ENCODE measurements around the gene GABRR1. TPM values are rescaled to one million over a fixed set of nuclear protein-coding genes. Genes with fewer than 3 reads are reported as not detected.
A peak's percentile ranks its signal among the peaks of the same experiment; 100 is the strongest.

The GABRR1 gene
- total and polyA plus RNA-seq, 2 experiments from 2014 or later, result 0.14 to 0.37 TPM

- no peaks in the 10 kb centered on the region for H3K36me3 ChIP-seq (ENCODE audit: insufficient read depth)
- no peak overlapping the region for H3K4me2 ChIP-seq
- Mint-ChIP-seq H3K9me3 (no peaks in the 10 kb centered on the region), H3K36me3 (ENCODE audit: low read depth) (no peaks in the 10 kb centered on the region), H3K4me1 (peaks cover 4% of the 10 kb centered on the region; the same call in 2 of the 3 replicates), H3K4me3 (no peak overlapping the region), H3K27ac (no peak overlapping the region), H3K27me3 (ENCODE audit: insufficient read depth, low read depth, poor library complexity) (peaks cover 2% of the 10 kb centered on the region)
- DNase-seq (ENCODE audit: low spot score) (peak; percentile 8), ATAC-seq (peak; percentile 56)
- no peaks in the 10 kb centered on the region for H3K27me3 ChIP-seq (ENCODE audit: insufficient read depth)
- H3K4me3 ChIP-seq, result no peak overlapping the region
- H2AFZ ChIP-seq, result no peak overlapping the region
- no peaks in the 10 kb centered on the region for H3F3A ChIP-seq (replicated peaks; ENCODE audit: low read depth)
- TF ChIP-seq CREB1 (CRISPR knock-in tag; IDR thresholded peaks at IDR 0.05; ENCODE audit: low read depth) (no peak), EZH2 (IDR thresholded peaks at IDR 0.05; ENCODE audit: low read depth, unreplicated experiment) (no peak)
- no peaks in the 10 kb centered on the region for H3K9me2 ChIP-seq (ENCODE audit: insufficient read depth)
- no peak overlapping the region for H3K27ac ChIP-seq (ENCODE audit: low read depth)
- H3K79me2 ChIP-seq (replicated peaks; ENCODE audit: insufficient read depth), result no peaks in the 10 kb centered on the region
- no peaks in the 10 kb centered on the region for H4K20me1 ChIP-seq (replicated peaks; ENCODE audit: insufficient read depth)
- H3K4me1 ChIP-seq (ENCODE audit: insufficient read depth), result no peaks in the 10 kb centered on the region
Measured at GRCh38 chr6:89184344-89184743, 32.8 kb downstream of the GABRR1 start.

DNA sequence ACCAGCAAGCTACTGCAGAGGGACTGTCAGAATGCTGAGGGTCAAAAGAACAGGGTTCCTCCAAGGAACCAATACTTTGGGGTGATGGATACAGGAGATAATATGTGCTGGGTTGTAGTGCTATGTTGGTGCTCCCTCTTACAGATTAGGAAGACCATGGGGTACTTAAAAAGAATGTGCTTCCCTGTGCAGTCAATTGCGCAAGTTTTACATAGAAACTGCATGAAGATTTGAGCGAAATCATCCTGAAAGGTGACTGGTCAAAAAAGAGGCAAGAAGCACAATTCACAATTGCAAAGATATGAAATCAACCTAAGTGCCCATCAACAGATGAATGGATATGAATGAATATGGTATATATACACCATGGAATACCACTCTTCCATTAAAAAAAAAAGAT, 33.9 kb downstream of the GABRR1 start:
- no peaks in the 10 kb centered on the region for H3F3A ChIP-seq (replicated peaks; ENCODE audit: low read depth)
- DNase-seq (ENCODE audit: low spot score) (no peak), ATAC-seq (no peak)
- H3K9me2 ChIP-seq (ENCODE audit: insufficient read depth), result no peaks in the 10 kb centered on the region
- peaks cover 4% of the 10 kb centered on the region; the same call in 2 of the 3 replicates for H3K4me1 Mint-ChIP-seq
- peaks cover 2% of the 10 kb centered on the region for H3K27me3 Mint-ChIP-seq (ENCODE audit: insufficient read depth, low read depth, poor library complexity)
- H3K4me3 ChIP-seq, result no peak overlapping the region
- H3K27me3 ChIP-seq (ENCODE audit: insufficient read depth), result no peaks in the 10 kb centered on the region
- no peaks in the 10 kb centered on the region for H4K20me1 ChIP-seq (replicated peaks; ENCODE audit: insufficient read depth)
- no peak overlapping the region for H3K4me2 ChIP-seq
- TF ChIP-seq STAT1 (IDR thresholded peaks at IDR 0.05; ENCODE audit: unreplicated experiment), result no peak
- no peak for TF ChIP-seq REST (IDR thresholded peaks at IDR 0.05; ENCODE audit: unreplicated experiment)
- TF ChIP-seq, protein P1, sequence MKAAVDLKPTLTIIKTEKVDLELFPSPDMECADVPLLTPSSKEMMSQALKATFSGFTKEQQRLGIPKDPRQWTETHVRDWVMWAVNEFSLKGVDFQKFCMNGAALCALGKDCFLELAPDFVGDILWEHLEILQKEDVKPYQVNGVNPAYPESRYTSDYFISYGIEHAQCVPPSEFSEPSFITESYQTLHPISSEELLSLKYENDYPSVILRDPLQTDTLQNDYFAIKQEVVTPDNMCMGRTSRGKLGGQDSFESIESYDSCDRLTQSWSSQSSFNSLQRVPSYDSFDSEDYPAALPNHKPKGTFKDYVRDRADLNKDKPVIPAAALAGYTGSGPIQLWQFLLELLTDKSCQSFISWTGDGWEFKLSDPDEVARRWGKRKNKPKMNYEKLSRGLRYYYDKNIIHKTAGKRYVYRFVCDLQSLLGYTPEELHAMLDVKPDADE (IDR thresholded peaks at IDR 0.05), result no peak
- TF ChIP-seq JUNB (IDR thresholded peaks at IDR 0.05; ENCODE audit: unreplicated experiment), result no peak
- TF ChIP-seq NANOG (IDR thresholded peaks at IDR 0.05; ENCODE audit: borderline replicate concordance), result no peak
- no peak for TF ChIP-seq POLR2AphosphoS5 (IDR thresholded peaks at IDR 0.05; ENCODE audit: low read depth)
- no peak for TF ChIP-seq EZH2 (IDR thresholded peaks at IDR 0.05; ENCODE audit: low read depth, unreplicated experiment)
- TF ChIP-seq CTCF (conservative IDR thresholded peaks at IDR 0.05; ENCODE audit: low read depth in 2 of 2), result no peak
- no peaks in the 10 kb centered on the region for H3K9me3 Mint-ChIP-seq
- no peak overlapping the region for H3K27ac ChIP-seq (ENCODE audit: low read depth)
- H3K36me3 ChIP-seq (ENCODE audit: insufficient read depth), result no peaks in the 10 kb centered on the region
- H3K36me3 Mint-ChIP-seq (ENCODE audit: low read depth), result no peaks in the 10 kb centered on the region
- no peak overlapping the region for H3K27ac Mint-ChIP-seq
- no peak overlapping the region for H3K4me3 Mint-ChIP-seq
- H3K79me2 ChIP-seq (replicated peaks; ENCODE audit: insufficient read depth), result no peaks in the 10 kb centered on the region
- no peaks in the 10 kb centered on the region for H3K4me1 ChIP-seq (ENCODE audit: insufficient read depth)
- no peak overlapping the region for H2AFZ ChIP-seq
